Activated T-helper 2 cell treated with anti-CD3 and anti-CD28 coated beads, Interferon-gamma antibody, Interleukin-2, Interleukin-4, amounts not matched to agents 10 μg/mL and 5 μg/mL and 100 μg/mL, durations not matched to agents 14 hours and 24 hours and 36 hours (primary cell): Measurements from ENCODE around the gene GMPS. TPM values are rescaled to one million over a fixed set of nuclear protein-coding genes. Genes with fewer than 3 reads are reported as not detected.
A peak's percentile ranks its signal among the peaks of the same experiment; 100 is the strongest.
"Not testable (repeated sequence)": the region's sequence is repeated elsewhere in the genome, so short reads cannot be mapped to it uniquely, and the experiment has no call there.

ENCODE experiments used
- DNase-seq: peaks from one replicate; pipeline ENCODE4 v3.0.0; 2021; ENCODE audit warnings: low spot score
- H3K27ac Mint-ChIP-seq: one replicate; pipeline ENCODE4 v1.8.0; 2021; ENCODE audit warnings: mixed read lengths
- H3K27me3 Mint-ChIP-seq: one replicate; pipeline ENCODE4 v1.8.0; 2021; ENCODE audit warnings: low read depth, mixed read lengths
- H3K36me3 Mint-ChIP-seq: one replicate; pipeline ENCODE4 v1.8.0; 2021; ENCODE audit warnings: low read depth, mixed read lengths
- H3K4me1 Mint-ChIP-seq: one replicate; pipeline ENCODE4 v1.8.0; 2021; ENCODE audit warnings: low read depth, mixed read lengths
- H3K4me3 Mint-ChIP-seq: one replicate; pipeline ENCODE4 v1.8.0; 2021; ENCODE audit warnings: low read depth, mild to moderate bottlenecking, moderate library complexity, mixed read lengths
- H3K9me3 Mint-ChIP-seq: one replicate; pipeline ENCODE4 v1.8.0; 2021; ENCODE audit warnings: mixed read lengths
- intact Hi-C: fragments of 100-400 bp; cut with micrococcal nuclease; formaldehyde crosslinking; loops from one replicate; pipeline ENCODE4 v1.15.1; 2023
- total RNA-seq: library from RNA; stranded (reverse); gene quantifications from 2 replicates; pipeline ENCODE4 v1.2.3, GENCODE V29; 2022

The GMPS gene
- 135 and 136 TPM in 2 replicates for total RNA-seq

GRCh38 chr3:155870133-155870944 is at the start of gene GMPS:
GMPS (plus strand) TSS chr3:155870650; CDS start chr3:155870871, 221 bp downstream.
- Mint-ChIP-seq H3K9me3 (no peaks in the 10 kb centered on the region), H3K4me1 (peaks cover 16% of the 10 kb centered on the region), H3K4me3 (peak within 1 kb of the TSS; percentile 91), H3K36me3 (peaks cover 8% of the 10 kb centered on the region), H3K27me3 (no peaks in the 10 kb centered on the region), H3K27ac (peak within 1 kb of the TSS; percentile 95)
- intact Hi-C loops, result loop anchor here (1.0 to 2.0 kb wide), 4 partner anchors 8 to 64 kb away; partner anchors contain the start of genes C3orf33 and SLC33A1
- DNase-seq, result peak; percentile 97

DNA sequence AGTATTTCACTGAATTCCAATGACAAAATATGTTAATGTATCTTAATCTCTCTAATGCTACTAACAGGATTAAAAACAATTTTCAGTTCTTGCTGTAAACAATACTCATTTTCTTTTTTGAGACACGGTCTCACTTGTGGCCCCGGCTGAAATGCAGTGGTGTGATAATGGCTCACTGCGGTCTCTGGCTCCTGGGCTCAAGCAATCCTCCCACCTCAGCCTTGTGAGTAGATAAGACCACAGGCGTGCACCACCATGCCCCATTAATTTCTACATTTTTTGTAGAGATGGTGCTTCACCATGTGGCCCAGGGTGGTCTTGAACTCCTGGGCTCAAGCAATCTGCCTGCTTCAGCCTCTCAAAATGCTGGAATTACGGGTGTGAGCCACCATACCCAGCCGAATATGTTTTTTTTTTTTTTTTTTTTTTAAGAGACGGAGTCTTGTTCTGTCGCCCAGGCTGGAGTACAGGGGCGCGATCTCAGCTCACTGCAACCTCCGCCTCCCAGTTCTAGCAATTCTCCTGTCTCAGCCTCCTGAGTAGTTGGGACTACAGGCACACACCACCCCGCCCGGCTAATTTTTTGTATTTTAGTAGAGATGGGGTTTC is 41.9 kb upstream of the GMPS start:
- H3K27me3 Mint-ChIP-seq, H3K4me3 Mint-ChIP-seq, DNase-seq, H3K9me3 Mint-ChIP-seq, H3K27ac Mint-ChIP-seq, intact Hi-C loops, H3K4me1 Mint-ChIP-seq: not testable (repeated sequence)
- peaks cover 30% of the 10 kb centered on the region for H3K36me3 Mint-ChIP-seq

GRCh38 chr3:155835341-155836071 is 34.9 kb upstream of the GMPS start:
- H3K27me3 Mint-ChIP-seq, result no peaks in the 10 kb centered on the region
- H3K36me3 Mint-ChIP-seq, result peaks cover 28% of the 10 kb centered on the region
- intact Hi-C loops, result no loop called here
- peaks cover 2% of the 10 kb centered on the region for H3K4me1 Mint-ChIP-seq
- no peak overlapping the region for H3K27ac Mint-ChIP-seq
- no peak overlapping the region for H3K4me3 Mint-ChIP-seq
- H3K9me3 Mint-ChIP-seq, result no peaks in the 10 kb centered on the region
- DNase-seq, result no peak

GRCh38 chr3:155843569-155843968 is 26.9 kb upstream of the GMPS start:
- H3K27me3 Mint-ChIP-seq, result no peaks in the 10 kb centered on the region
- intact Hi-C loops, result no loop called here
- peaks cover 22% of the 10 kb centered on the region for H3K36me3 Mint-ChIP-seq
- H3K27ac Mint-ChIP-seq, result no peak overlapping the region
- no peak overlapping the region for H3K4me3 Mint-ChIP-seq
- H3K4me1 Mint-ChIP-seq, result peaks cover 23% of the 10 kb centered on the region
- no peaks in the 10 kb centered on the region for H3K9me3 Mint-ChIP-seq
- DNase-seq, result no peak

- Mint-ChIP-seq H3K36me3 (peaks cover 31% of the 10 kb centered on the region), H3K27me3 (no peaks in the 10 kb centered on the region), H3K9me3 (no peaks in the 10 kb centered on the region), H3K4me1 (peaks cover 30% of the 10 kb centered on the region), H3K27ac (no peak overlapping the region), H3K4me3 (peak overlapping the region; percentile 14)
- no peak for DNase-seq
- intact Hi-C loops, result loop anchor here (1.0 kb wide), 1 partner anchor 8 kb away; the partner anchor contains the start of gene SLC33A1
Observed at GRCh38 chr3:155846119-155846518, 24.3 kb upstream of the GMPS start.

- intact Hi-C loops, result no loop called here
- no peaks in the 10 kb centered on the region for H3K27me3 Mint-ChIP-seq
- H3K9me3 Mint-ChIP-seq, result no peaks in the 10 kb centered on the region
- H3K4me1 Mint-ChIP-seq, result peaks cover 42% of the 10 kb centered on the region
- peak overlapping the region; percentile 10 for H3K27ac Mint-ChIP-seq
- peak overlapping the region; percentile 19 for H3K4me3 Mint-ChIP-seq
- no peak for DNase-seq
- H3K36me3 Mint-ChIP-seq, result peaks cover 47% of the 10 kb centered on the region
Observed at GRCh38 chr3:155847993-155848392, 22.5 kb upstream of the GMPS start.

- H3K4me3 Mint-ChIP-seq, result peak overlapping the region; percentile 47
- peaks cover 52% of the 10 kb centered on the region for H3K36me3 Mint-ChIP-seq
- H3K27me3 Mint-ChIP-seq, H3K9me3 Mint-ChIP-seq, intact Hi-C loops, DNase-seq, H3K27ac Mint-ChIP-seq: not testable (repeated sequence)
- peaks cover 33% of the 10 kb centered on the region for H3K4me1 Mint-ChIP-seq
Observed at GRCh38 chr3:155849404-155849803, 21.0 kb upstream of the GMPS start.

DNA sequence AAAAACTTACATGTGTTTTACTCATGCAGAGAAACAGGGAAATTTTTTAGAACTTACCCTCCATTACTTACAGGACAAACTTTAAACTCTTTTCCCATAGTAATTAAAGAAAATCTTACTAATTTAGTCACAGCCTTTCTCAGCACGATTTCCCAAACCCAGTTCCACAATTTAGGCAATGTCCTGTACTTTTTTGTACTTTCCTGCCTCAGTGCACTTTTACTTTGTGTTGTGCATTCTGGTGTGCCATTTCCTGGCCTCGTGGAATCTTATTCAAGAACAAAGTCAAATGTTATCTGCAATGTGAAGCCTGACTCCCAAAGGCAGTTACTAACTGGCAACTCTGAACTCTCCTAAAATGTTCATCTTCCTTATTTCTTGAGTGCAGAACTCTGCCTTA is 18.1 kb upstream of the GMPS start:
- intact Hi-C loops, result loop anchor here (5.0 to 10.0 kb wide), 4 partner anchors 820 to 1528 kb away; partner anchors contain the start of genes CCNL1, DHX36 and TIPARP
- peaks cover 44% of the 10 kb centered on the region for H3K36me3 Mint-ChIP-seq
- peak overlapping the region; percentile 90 for H3K4me3 Mint-ChIP-seq
- DNase-seq, result no peak
- no peaks in the 10 kb centered on the region for H3K27me3 Mint-ChIP-seq
- H3K9me3 Mint-ChIP-seq, result no peaks in the 10 kb centered on the region
- H3K27ac Mint-ChIP-seq, result peak overlapping the region; percentile 49
- peaks cover 28% of the 10 kb centered on the region for H3K4me1 Mint-ChIP-seq

DNA sequence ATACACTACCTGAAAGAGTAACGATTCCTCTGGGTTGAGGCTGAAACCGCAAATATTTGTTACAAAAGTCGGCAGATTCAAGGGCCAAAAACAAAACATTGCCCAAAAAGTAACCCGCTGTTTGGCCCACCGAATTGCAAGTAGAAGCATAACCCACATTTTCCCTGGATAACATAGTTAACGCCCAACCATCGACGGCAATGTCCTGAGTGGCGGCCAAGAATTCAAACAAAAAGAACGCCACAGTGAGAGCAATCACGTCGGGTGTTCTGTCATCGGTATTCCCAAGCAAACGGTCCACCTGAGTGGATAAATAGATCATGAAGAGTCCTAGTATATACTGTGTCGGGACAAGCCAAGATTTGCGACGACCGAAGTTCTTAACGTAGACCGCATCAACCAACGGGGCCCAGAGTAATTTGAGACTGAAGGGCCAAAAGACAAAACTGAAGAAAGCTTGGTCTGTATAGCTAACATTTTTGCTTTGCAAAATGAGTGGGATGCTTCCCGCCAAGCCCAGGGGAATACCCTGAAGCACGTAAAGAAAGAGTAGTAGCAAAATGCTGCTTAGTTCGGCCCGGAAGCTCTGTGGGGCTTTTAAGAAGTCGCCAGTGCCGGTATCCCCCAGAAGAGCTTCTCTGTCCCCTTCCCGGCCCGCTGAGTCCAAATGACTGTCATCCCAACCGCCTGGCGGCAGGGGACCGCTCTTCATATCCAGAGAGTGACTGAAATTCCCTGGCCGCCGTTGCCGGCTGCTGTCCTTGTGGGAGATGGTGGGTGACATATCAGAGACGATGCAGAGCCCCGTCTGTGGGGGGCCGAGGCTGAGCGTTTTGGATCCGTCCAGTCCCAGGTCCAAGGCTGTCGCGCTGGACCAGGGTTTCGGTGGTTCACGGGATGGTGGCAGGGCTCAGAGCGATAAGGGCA is 17.0 kb upstream of the GMPS start:
- peak overlapping the region; percentile 90 for H3K4me3 Mint-ChIP-seq
- no peaks in the 10 kb centered on the region for H3K9me3 Mint-ChIP-seq
- H3K27ac Mint-ChIP-seq, result peak overlapping the region; percentile 99
- H3K36me3 Mint-ChIP-seq, result peaks cover 36% of the 10 kb centered on the region
- H3K27me3 Mint-ChIP-seq, result no peaks in the 10 kb centered on the region
- peak; percentile 28 for DNase-seq
- peaks cover 27% of the 10 kb centered on the region for H3K4me1 Mint-ChIP-seq
- intact Hi-C loops, result loop anchor here (1.0 to 10.0 kb wide), 10 partner anchors 7 to 1529 kb away; partner anchors contain the start of genes C3orf33, CCNL1, DHX36 and GMPS

GRCh38 chr3:155854141-155854940 is 16.1 kb upstream of the GMPS start, which contains the start of gene SLC33A1:
SLC33A1 (minus strand) TSS chr3:155854427; CDS start chr3:155853997, 430 bp downstream.
- no peaks in the 10 kb centered on the region for H3K9me3 Mint-ChIP-seq
- peaks cover 25% of the 10 kb centered on the region for H3K4me1 Mint-ChIP-seq
- peak within 1 kb of the TSS; percentile 90 for H3K4me3 Mint-ChIP-seq
- peak; percentile 99 for DNase-seq
- H3K27ac Mint-ChIP-seq, result peak within 1 kb of the TSS; percentile 99
- intact Hi-C loops, result loop anchor here (1.0 to 10.0 kb wide), 10 partner anchors 8 to 1530 kb away; partner anchors contain the start of genes C3orf33, CCNL1, DHX36 and GMPS
- peaks cover 32% of the 10 kb centered on the region for H3K36me3 Mint-ChIP-seq
- no peaks in the 10 kb centered on the region for H3K27me3 Mint-ChIP-seq

DNA sequence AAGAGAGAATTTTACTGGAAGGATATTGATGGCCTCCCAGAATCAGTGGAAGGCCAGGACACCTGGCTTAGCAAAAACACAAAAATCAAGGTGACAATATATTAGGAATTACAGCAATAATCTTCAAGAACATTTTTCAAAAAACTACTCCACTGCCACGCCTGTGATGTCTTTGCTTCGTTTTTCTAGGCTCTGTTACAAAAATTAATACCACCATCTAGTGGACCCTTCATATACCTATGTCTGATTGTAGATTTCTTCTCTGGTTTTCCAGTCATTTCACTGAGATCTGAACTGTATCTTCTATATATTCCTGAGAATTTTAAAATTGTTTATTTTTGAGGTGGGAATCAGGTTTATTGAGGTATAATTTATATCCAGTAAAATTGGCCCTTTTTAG is 10.6 kb upstream of the GMPS start:
- Mint-ChIP-seq H3K27me3 (no peaks in the 10 kb centered on the region), H3K4me1 (peaks cover 36% of the 10 kb centered on the region)

More for the DNA sequence above, 10.6 kb upstream of the GMPS start:
- H3K36me3 Mint-ChIP-seq, result peaks cover 5% of the 10 kb centered on the region
- DNase-seq, result no peak
- H3K9me3 Mint-ChIP-seq, result peaks cover 7% of the 10 kb centered on the region
- intact Hi-C loops, result loop anchor here (10.0 kb wide), 3 partner anchors 115 to 1535 kb away; partner anchors contain the start of genes DHX36 and PLCH1
- H3K27ac Mint-ChIP-seq, result no peak overlapping the region
- no peak overlapping the region for H3K4me3 Mint-ChIP-seq
